K562 (cell line): ENCODE data around the gene PRSS57. TPM values are rescaled to one million over a fixed set of nuclear protein-coding genes. Genes with fewer than 3 reads are reported as not detected.

Source experiments
- ARID2 ChIP-seq: fragments of 450-650 bp; IDR thresholded peaks from 2 replicates; pipeline ENCODE4 v1.6.1; 2017; ENCODE audit warnings: antibody characterized with exemption, mild to moderate bottlenecking
- CC2D1A ChIP-seq: fragments of 450-650 bp; IDR thresholded peaks from 2 replicates; pipeline ENCODE4 v1.6.1; 2017; ENCODE audit warnings: mild to moderate bottlenecking
- DLX4 ChIP-seq: fragments of 250-450 bp; sonication (Bioruptor Pico); IDR thresholded peaks from 2 replicates; pipeline ENCODE4 v1.6.1; 2021; ENCODE audit warnings: mild to moderate bottlenecking
- PURB ChIP-seq: sonication (generic); formaldehyde crosslinking; IDR thresholded peaks from 2 replicates; pipeline ENCODE4 v1.9.0; 2021; ENCODE audit warnings: low read depth, mild to moderate bottlenecking, missing genetic modification reagents
- SIN3A ChIP-seq, 2 experiments: fragments of 150-350 bp in 1 of 2; IDR thresholded peaks; 2 replicates each; pipeline ENCODE4 v1.6.1; 2011 to 2016; ENCODE audit warnings: borderline replicate concordance in 2 of 2, low read depth in 2 of 2, low read length in 2 of 2, mild to moderate bottlenecking in 2 of 2, moderate library complexity in 2 of 2; ENCODE audit not compliant: control insufficient read depth in 1 of 2
- ZC3H8 ChIP-seq: fragments of 450-650 bp; IDR thresholded peaks from 2 replicates; pipeline ENCODE4 v1.6.1; 2017
- ZNF407 ChIP-seq: fragments of 450-650 bp; IDR thresholded peaks from 2 replicates; pipeline ENCODE4 v1.6.1; 2016; ENCODE audit warnings: low read depth
- ZNF766 ChIP-seq: fragments of 200-800 bp; sonication (Bioruptor generic); conservative IDR thresholded peaks from 2 replicates; pipeline ENCODE4 v1.6.1; 2016; ENCODE audit warnings: missing genetic modification characterization, missing compliant biosample characterization
- polyA plus RNA-seq, 8 experiments: library from polyadenylated mRNA; depleted of rRNA in 4 of 8; stranded (reverse) in 5 of 8; unstranded in 3 of 8; fragments of >200 nt; fragmentation: Nextera tagmentation in 2 of 8; fragmentation: Illumina TruSeq in 1 of 8; extraction: Ambion mirVana in 2 of 8; extraction: Trizol in 1 of 8; gene quantifications; 2 replicates each; pipeline versions ENCODE4 v1.2.1 to v1.2.3, GENCODE V29; 2011 to 2014; ENCODE audit warnings: inconsistent platforms in 1 of 8, missing spikeins in 1 of 8
- total RNA-seq, 7 experiments: library from RNA; depleted of rRNA in 6 of 7; stranded (reverse); fragments of >200 nt in 6 of 7; fragmentation: Illumina TruSeq in 2 of 7; extraction: Trizol in 2 of 7; gene quantifications; 2 replicates each; pipeline versions ENCODE4 v1.2.1 to v1.2.3, GENCODE V29; 2011 to 2021; ENCODE audit warnings: low replicate concordance in 1 of 7
- TF ChIP-seq, protein P1 (sequence below): sonication (generic); formaldehyde crosslinking; IDR thresholded peaks from 2 replicates; pipeline ENCODE4 v1.8.0; 2023; ENCODE audit warnings: mild to moderate bottlenecking, missing genetic modification reagents
- TF ChIP-seq, protein P2 (sequence below): fragments of 200-800 bp; sonication (Bioruptor generic); IDR thresholded peaks from 2 replicates; pipeline ENCODE4 v1.6.1; 2017; ENCODE audit warnings: missing genetic modification characterization, missing compliant biosample characterization
- TF ChIP-seq, protein P3 (sequence below), 2 experiments: fragments of 450-650 bp in 1 of 2; sonication (generic) in 1 of 2; formaldehyde crosslinking; conservative IDR thresholded peaks; 2 replicates each; pipeline versions ENCODE4 v1.4.0 to v1.8.1; 2020 to 2022; ENCODE audit warnings: mild to moderate bottlenecking in 1 of 2, missing genetic modification reagents in 1 of 2

Gene PRSS57
- total and polyA plus RNA-seq, 9 of the 15 experiments (the other 6 are each of a cell fraction or from before 2014, with no cell fraction given) = 0.06 to 2.5 (median 1.3) TPM; not detected in 3

- TF ChIP-seq PURB = no peak
- no peak for TF ChIP-seq CC2D1A
- TF ChIP-seq, protein P1, sequence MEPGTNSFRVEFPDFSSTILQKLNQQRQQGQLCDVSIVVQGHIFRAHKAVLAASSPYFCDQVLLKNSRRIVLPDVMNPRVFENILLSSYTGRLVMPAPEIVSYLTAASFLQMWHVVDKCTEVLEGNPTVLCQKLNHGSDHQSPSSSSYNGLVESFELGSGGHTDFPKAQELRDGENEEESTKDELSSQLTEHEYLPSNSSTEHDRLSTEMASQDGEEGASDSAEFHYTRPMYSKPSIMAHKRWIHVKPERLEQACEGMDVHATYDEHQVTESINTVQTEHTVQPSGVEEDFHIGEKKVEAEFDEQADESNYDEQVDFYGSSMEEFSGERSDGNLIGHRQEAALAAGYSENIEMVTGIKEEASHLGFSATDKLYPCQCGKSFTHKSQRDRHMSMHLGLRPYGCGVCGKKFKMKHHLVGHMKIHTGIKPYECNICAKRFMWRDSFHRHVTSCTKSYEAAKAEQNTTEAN (CRISPR knock-in tag) = no peak
- TF ChIP-seq ZNF407 = no peak
- no peak for TF ChIP-seq SIN3A (IDR thresholded peaks at IDR 0.05; ENCODE audit: borderline replicate concordance in 2 of 2, control insufficient read depth in 1 of 2, low read depth in 2 of 2, low read length in 2 of 2)
- TF ChIP-seq, protein P2, sequence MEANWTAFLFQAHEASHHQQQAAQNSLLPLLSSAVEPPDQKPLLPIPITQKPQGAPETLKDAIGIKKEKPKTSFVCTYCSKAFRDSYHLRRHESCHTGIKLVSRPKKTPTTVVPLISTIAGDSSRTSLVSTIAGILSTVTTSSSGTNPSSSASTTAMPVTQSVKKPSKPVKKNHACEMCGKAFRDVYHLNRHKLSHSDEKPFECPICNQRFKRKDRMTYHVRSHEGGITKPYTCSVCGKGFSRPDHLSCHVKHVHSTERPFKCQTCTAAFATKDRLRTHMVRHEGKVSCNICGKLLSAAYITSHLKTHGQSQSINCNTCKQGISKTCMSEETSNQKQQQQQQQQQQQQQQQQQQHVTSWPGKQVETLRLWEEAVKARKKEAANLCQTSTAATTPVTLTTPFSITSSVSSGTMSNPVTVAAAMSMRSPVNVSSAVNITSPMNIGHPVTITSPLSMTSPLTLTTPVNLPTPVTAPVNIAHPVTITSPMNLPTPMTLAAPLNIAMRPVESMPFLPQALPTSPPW (CRISPR knock-in tag) = peak; percentile 97
- no peak for TF ChIP-seq ZNF766
- no peak for TF ChIP-seq ZC3H8
- no peak for TF ChIP-seq ARID2
- no peak for TF ChIP-seq DLX4 (CRISPR knock-in tag)
- TF ChIP-seq, protein P3, sequence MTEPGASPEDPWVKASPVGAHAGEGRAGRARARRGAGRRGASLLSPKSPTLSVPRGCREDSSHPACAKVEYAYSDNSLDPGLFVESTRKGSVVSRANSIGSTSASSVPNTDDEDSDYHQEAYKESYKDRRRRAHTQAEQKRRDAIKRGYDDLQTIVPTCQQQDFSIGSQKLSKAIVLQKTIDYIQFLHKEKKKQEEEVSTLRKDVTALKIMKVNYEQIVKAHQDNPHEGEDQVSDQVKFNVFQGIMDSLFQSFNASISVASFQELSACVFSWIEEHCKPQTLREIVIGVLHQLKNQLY (CRISPR knock-in tag; conservative IDR thresholded peaks at IDR 0.05) = no peak
Observed at GRCh38 chr19:708154-709143, 13.2 kb upstream of the PRSS57 start, which contains the start of gene PALM (continued).
